ENCODE measurements around the gene FBLN7. TPM values are rescaled to one million over a fixed set of nuclear protein-coding genes. Genes with fewer than 3 reads are reported as not detected.

FBLN7 gene
- total and polyA plus RNA-seq, 4 donors, result 0.77 to 7.0 (median 1.9) TPM

- Histone ChIP-seq H3K36me3 (ENCODE audit: control insufficient read depth in 4 of 4, insufficient read depth in 4 of 4, low read length in 4 of 4) (no peaks in the 10 kb centered on the region), H3K9me3 (ENCODE audit: control insufficient read depth in 4 of 4, insufficient read depth in 3 of 4, low read length in 3 of 4) (no peaks in the 10 kb centered on the region), H3K9ac (ENCODE audit: insufficient read depth in 1 of 2, low read length in 2 of 2) (no peak overlapping the region), H3K27ac (ENCODE audit: low read depth in 1 of 2, low read length in 1 of 2) (no peak overlapping the region), H3K4me1 (ENCODE audit: control insufficient read depth in 5 of 5, insufficient read depth in 5 of 5, low read length in 5 of 5) (peaks cover 0 to 7% (median 0%) of the 10 kb centered on the region in 5 donors), H3K27me3 (ENCODE audit: control insufficient read depth in 3 of 3, insufficient read depth in 3 of 3, low read length in 2 of 3) (no peaks in the 10 kb centered on the region), H3K4me3 (no peak overlapping the region)
- DNase-seq (no peak), ATAC-seq (ENCODE audit: insufficient read depth, low FRiP score) (no peak)
- no peak for TF ChIP-seq CTCF (IDR thresholded peaks at IDR 0.05; ENCODE audit: control extremely low read depth, extremely low read depth)
- WGBS, 2 donors, result 51 to 66% methylated on average over 27 of the region's 27 CpGs
Observed at GRCh38 chr2:112155331-112156151, 17.4 kb downstream of the FBLN7 start.

- Histone ChIP-seq H3K9me3 (ENCODE audit: control insufficient read depth in 4 of 4, insufficient read depth in 3 of 4, low read length in 3 of 4) (no peaks in the 10 kb centered on the region), H3K27ac (ENCODE audit: low read depth in 1 of 2, low read length in 1 of 2) (no peak overlapping the region), H3K4me1 (ENCODE audit: control insufficient read depth in 5 of 5, insufficient read depth in 5 of 5, low read length in 5 of 5) (peaks cover 0 to 5% (median 0%) of the 10 kb centered on the region in 5 donors), H3K9ac (ENCODE audit: insufficient read depth in 1 of 2, low read length in 2 of 2) (no peak overlapping the region), H3K36me3 (ENCODE audit: control insufficient read depth in 4 of 4, insufficient read depth in 4 of 4, low read length in 4 of 4) (no peaks in the 10 kb centered on the region), H3K4me3 (no peak overlapping the region), H3K27me3 (ENCODE audit: control insufficient read depth in 3 of 3, insufficient read depth in 3 of 3, low read length in 2 of 3) (no peaks in the 10 kb centered on the region)
- WGBS, 2 donors, result 71 to 77% methylated on average over 21 of the region's 21 CpGs
- TF ChIP-seq CTCF (IDR thresholded peaks at IDR 0.05; ENCODE audit: control extremely low read depth, extremely low read depth), result no peak
- DNase-seq, result no peak
- no peak for ATAC-seq (ENCODE audit: insufficient read depth, low FRiP score)
Observed at GRCh38 chr2:112156152-112156986, 18.2 kb downstream of the FBLN7 start.

- DNase-seq, result no peak
- Histone ChIP-seq H3K27me3 (ENCODE audit: control insufficient read depth in 3 of 3, insufficient read depth in 3 of 3, low read length in 2 of 3) (no peaks in the 10 kb centered on the region), H3K4me1 (ENCODE audit: control insufficient read depth in 5 of 5, insufficient read depth in 5 of 5, low read length in 5 of 5) (peaks cover 0 to 5% (median 0%) of the 10 kb centered on the region in 5 donors), H3K27ac (ENCODE audit: low read depth in 1 of 2, low read length in 1 of 2) (no peak overlapping the region), H3K36me3 (ENCODE audit: control insufficient read depth in 4 of 4, insufficient read depth in 4 of 4, low read length in 4 of 4) (no peaks in the 10 kb centered on the region), H3K9me3 (ENCODE audit: control insufficient read depth in 4 of 4, insufficient read depth in 3 of 4, low read length in 3 of 4) (no peaks in the 10 kb centered on the region), H3K9ac (ENCODE audit: insufficient read depth in 1 of 2, low read length in 2 of 2) (no peak overlapping the region), H3K4me3 (no peak overlapping the region)
- ATAC-seq (ENCODE audit: insufficient read depth, low FRiP score), result no peak
- 50 to 61% methylated on average over 3 of the region's 3 CpGs for WGBS, 2 donors
- TF ChIP-seq CTCF (IDR thresholded peaks at IDR 0.05; ENCODE audit: control extremely low read depth, extremely low read depth), result no peak
Observed at GRCh38 chr2:112157472-112157871, 19.3 kb downstream of the FBLN7 start.
